ENCODE measurements around the gene DCANP1.

Gene DCANP1

GRCh38 chr5:135417083-135417482 lies 30.1 kb downstream of the DCANP1 start:
- no peak for DNase-seq

GRCh38 chr5:135405082-135405481 lies 42.1 kb downstream of the DCANP1 start:
- DNase-seq: no peak

GRCh38 chr5:135402031-135402430 lies 45.1 kb downstream of the DCANP1 start:
- no peak for DNase-seq

GRCh38 chr5:135400866-135401265 lies 46.3 kb downstream of the DCANP1 start:
- no peak for DNase-seq

- DNase-seq: no peak
These were observed 47.2 kb downstream of the DCANP1 start for GRCh38 chr5:135399794-135400542.

GRCh38 chr5:135398855-135399793 lies 48.0 kb downstream of the DCANP1 start, which contains the start of gene MACROH2A1:
Gene MACROH2A1, minus strand, starts transcription at chr5:135399231. Its CDS starts 10,138 bp downstream, at chr5:135389093.
- peak; percentile 54 for DNase-seq

- no peak for DNase-seq
These were observed 48.8 kb downstream of the DCANP1 start for GRCh38 chr5:135398160-135398854.

GRCh38 chr5:135397084-135397483 lies 50.1 kb downstream of the DCANP1 start:
- no peak for DNase-seq

- DNase-seq: no peak
These were observed 50.6 kb downstream of the DCANP1 start for GRCh38 chr5:135396459-135397055.

- no peak for DNase-seq
These were observed 51.3 kb downstream of the DCANP1 start for GRCh38 chr5:135395866-135396265.

GRCh38 chr5:135395451-135395850 lies 51.7 kb downstream of the DCANP1 start:
- no peak for DNase-seq
